GM12872 (cell line): ENCODE data around the gene KCNMA1.

Experiments used
- TF ChIP-seq, protein P1 (sequence below): IDR thresholded peaks from 3 replicates; pipeline ENCODE4 v1.5.1; 2011; ENCODE audit warnings: low read depth, mild to moderate bottlenecking, low read length, moderate library complexity; ENCODE audit not compliant: insufficient read depth

Gene KCNMA1

DNA sequence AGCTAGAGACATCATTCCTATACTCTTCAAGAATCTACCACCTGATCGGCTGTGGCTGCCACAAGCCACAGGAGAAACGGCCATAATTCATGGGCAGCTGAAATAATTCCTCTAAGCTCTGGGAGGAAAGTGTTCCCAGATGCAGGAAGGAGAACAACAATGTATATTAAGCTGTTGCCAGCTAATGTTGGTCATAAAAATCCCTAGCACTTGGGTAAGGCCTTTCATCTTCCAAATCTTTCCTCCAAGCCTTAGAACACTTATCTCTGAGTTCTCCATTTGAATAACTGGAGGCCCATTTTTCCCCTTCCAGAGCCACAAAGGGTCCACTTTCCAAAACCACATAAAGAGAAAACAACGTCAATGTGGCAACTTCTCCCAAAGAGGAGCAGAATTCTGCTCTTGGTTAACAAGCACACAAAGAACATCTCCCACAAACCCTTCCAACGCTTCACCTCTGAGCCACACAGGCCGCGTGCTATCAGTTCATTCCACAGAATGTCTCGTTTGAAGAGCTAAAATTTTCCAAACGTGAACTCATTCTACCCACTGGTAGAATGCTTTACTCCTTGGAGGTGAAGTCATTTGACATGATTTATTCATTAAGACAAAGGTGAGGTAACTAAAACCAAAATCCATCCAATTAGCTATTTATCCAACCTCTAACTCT is 11.2 kb downstream of the KCNMA1 start:
- TF ChIP-seq, protein P1, sequence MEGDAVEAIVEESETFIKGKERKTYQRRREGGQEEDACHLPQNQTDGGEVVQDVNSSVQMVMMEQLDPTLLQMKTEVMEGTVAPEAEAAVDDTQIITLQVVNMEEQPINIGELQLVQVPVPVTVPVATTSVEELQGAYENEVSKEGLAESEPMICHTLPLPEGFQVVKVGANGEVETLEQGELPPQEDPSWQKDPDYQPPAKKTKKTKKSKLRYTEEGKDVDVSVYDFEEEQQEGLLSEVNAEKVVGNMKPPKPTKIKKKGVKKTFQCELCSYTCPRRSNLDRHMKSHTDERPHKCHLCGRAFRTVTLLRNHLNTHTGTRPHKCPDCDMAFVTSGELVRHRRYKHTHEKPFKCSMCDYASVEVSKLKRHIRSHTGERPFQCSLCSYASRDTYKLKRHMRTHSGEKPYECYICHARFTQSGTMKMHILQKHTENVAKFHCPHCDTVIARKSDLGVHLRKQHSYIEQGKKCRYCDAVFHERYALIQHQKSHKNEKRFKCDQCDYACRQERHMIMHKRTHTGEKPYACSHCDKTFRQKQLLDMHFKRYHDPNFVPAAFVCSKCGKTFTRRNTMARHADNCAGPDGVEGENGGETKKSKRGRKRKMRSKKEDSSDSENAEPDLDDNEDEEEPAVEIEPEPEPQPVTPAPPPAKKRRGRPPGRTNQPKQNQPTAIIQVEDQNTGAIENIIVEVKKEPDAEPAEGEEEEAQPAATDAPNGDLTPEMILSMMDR, result no peak

DNA sequence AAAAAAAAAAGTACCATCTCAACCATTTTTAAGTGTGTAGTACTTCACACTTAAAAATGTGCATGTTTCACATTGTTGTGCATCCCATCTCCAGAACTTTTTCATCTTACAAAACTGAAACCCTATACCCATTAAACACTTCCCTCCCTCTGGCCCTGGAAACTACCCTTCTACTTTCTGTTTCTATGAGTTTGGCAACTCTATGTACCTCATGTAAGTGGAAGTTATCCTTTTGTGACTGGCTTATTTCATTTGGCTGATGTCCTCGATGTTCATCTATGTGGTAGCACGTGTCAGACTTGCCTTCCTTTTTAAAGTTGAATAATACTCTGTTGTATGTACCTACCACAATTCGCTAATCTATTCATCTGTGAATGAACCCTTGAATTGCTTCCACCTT is 12.2 kb downstream of the KCNMA1 start:
- TF ChIP-seq, protein P1, result no peak

DNA sequence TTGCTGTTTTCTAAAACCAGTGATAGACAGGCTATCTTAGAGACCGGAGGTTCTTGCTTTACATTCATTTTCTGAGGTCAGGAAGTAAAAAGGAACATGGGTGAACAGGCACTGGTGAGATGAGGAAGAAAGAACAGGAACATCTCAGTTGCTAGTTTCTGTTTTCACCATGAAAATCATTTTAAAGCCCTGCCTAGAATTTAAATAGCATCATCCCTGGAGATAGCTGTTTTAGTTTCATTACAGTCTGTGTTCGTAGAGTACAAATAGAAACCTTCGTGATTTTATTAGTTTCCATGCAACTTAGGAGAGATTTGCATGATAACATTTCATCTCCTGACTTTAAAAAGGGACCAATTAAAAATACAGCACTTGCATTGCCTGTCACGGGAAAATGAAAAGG is 14.7 kb downstream of the KCNMA1 start:
- TF ChIP-seq, protein P1, result no peak

DNA sequence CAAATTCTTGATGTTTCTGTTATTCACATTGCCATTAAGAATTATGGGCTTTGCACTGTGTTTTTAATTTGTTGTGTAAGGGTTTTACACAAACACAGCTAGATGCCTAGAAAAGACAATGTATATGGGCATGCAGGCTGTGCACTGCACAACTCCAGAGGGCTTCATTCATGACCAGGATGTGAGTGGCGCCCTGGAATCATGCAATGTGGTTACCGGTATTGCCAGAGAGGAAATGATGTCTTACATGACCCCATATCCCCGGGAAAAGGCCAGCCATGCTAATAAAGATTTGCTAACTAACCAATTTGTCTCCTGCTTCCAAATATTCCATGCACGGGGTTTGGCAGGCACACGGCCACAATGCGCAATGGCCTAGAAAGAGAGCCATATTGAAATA is 16.9 kb downstream of the KCNMA1 start:
- TF ChIP-seq, protein P1, result no peak

DNA sequence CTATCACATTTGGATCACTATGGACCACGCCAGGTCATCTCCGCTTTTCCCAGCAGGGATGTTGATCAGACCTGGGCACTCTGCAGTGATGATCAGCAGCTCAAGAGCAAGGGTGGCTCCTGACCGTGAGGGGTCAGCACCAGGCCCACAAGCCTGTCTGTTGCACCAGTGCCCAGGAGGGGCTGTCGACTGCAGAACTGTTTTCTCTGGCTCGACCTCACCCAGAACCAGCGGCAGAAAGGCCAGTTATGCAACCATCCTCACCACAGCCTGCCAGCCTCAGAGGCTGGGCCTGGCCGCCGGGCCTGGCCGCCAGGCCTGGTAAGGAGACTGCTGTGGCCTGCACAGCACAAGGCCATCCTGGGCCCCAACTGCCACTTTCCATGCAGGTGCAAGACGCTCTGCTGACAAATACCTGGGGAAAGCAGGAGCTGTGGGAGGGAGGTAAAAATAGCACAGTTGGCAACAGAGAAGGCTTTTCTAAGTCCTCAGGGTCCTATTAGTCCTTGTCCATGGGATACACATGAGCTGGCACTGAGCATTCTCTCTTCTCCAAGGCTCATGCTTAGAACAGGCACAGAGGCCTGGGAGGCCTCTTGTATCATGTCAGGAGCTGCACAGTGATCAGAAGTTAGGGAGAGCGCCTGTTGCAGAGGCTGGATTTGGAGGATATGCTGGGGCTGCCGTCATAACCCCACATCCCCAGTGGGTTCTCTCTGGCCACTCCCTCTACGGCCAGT is 17.5 kb downstream of the KCNMA1 start:
- TF ChIP-seq, protein P1, result no peak

DNA sequence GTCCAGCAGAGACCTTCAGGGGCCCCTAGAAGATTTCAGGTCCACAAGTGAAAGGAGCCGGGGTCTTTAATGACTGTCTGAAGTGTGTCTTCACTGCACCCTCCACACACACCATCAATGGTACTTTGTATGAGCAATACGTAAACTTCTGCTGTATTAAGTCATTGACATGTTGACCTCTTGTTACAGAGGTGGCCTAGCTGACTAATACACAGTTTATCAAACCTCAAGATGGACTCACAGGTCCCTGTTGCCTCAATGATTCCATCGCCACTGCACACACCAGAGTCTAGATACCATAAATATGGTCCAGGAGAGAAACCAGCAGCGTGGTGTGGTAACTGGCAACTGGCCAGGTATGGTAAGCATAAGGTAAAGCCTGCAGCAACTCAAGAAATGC is 19.5 kb downstream of the KCNMA1 start:
- TF ChIP-seq, protein P1, result no peak

DNA sequence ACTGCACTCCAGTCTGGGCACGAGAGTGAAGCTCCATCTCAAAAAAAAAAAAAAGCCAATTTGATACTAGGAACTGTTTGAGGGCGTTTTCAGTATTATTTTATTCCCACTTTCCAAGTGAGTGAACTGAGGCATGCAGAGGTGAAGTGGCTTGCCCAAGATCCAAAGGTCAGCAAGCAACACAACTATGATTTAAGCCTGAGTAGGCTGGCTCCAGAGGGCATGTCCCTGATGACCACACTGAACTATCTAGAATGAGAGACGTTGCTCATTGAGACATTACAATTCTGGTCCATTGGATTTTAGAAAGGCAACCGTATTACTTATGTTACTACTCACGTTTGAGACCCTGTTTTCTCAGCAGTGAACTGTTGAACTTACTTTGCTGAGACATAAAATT is 20.8 kb downstream of the KCNMA1 start:
- TF ChIP-seq, protein P1, result no peak
